ENCODE data around the gene LRCH4.

DNA sequence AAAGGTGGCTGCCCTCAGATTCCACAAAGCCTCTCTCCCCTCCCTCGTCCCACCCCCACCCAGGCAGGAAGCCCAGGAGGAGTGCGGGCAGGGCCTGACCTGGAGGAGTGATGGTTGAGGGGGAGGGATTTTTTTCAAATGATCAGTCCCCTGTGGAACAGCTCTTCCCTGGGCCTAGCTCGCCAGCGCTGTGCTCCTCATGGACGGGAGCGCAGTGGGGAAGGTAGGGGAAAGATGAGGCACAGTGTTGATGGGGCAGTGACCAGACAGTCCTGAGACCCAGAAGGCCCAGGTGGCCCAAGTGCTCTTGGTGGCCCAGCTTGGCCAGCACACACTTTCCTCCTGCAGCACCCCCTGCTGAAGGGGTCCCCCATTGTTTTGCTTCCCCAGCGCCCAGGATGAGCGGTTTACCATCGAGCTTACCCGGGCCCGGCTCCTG, 20.8 kb downstream of the LRCH4 start:
- TF ChIP-seq, protein P1, sequence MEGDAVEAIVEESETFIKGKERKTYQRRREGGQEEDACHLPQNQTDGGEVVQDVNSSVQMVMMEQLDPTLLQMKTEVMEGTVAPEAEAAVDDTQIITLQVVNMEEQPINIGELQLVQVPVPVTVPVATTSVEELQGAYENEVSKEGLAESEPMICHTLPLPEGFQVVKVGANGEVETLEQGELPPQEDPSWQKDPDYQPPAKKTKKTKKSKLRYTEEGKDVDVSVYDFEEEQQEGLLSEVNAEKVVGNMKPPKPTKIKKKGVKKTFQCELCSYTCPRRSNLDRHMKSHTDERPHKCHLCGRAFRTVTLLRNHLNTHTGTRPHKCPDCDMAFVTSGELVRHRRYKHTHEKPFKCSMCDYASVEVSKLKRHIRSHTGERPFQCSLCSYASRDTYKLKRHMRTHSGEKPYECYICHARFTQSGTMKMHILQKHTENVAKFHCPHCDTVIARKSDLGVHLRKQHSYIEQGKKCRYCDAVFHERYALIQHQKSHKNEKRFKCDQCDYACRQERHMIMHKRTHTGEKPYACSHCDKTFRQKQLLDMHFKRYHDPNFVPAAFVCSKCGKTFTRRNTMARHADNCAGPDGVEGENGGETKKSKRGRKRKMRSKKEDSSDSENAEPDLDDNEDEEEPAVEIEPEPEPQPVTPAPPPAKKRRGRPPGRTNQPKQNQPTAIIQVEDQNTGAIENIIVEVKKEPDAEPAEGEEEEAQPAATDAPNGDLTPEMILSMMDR (conservative IDR thresholded peaks at IDR 0.05; ENCODE audit: low read length), result no peak
- no peak for TF ChIP-seq EZH2phosphoT487 (IDR thresholded peaks at IDR 0.05; ENCODE audit: borderline replicate concordance, low read depth, low read length)
